DND-41 (cell line): ENCODE results near the gene SLC41A2.

ENCODE experiments used
- ATAC-seq: fragments of 200-7000 bp; cut with Tn5 transposase; 3 replicates; pipeline ENCODE4 v1.9.1; 2021; ENCODE audit warnings: low read depth; ENCODE audit not compliant: insufficient read depth
- DNase-seq: peaks from one replicate; pipeline ENCODE4 v3.0.0-alpha.2; 2020
- H2AFZ ChIP-seq: 2 replicates; pipeline ENCODE4 v1.6.0; 2012; ENCODE audit warnings: low read depth, low read length
- H3K27ac ChIP-seq: 2 replicates; pipeline ENCODE4 v1.5.1; 2012; ENCODE audit warnings: low read length, inconsistent platforms
- H3K27me3 ChIP-seq: fragments of 200-600 bp; sonication (generic); 2 replicates; pipeline ENCODE4 v1.6.0; 2012; ENCODE audit warnings: low read length, mild to moderate bottlenecking, inconsistent platforms; ENCODE audit not compliant: insufficient read depth, poor library complexity
- H3K36me3 ChIP-seq: 2 replicates; pipeline ENCODE4 v1.5.1; 2012; ENCODE audit warnings: low read length, inconsistent platforms; ENCODE audit not compliant: insufficient read depth
- H3K4me1 ChIP-seq: 2 replicates; pipeline ENCODE4 v1.5.1; 2012; ENCODE audit warnings: mild to moderate bottlenecking, low read length; ENCODE audit not compliant: insufficient read depth
- H3K4me2 ChIP-seq: 2 replicates; pipeline ENCODE4 v1.6.0; 2012; ENCODE audit warnings: mild to moderate bottlenecking, moderate library complexity, low read length, inconsistent platforms; ENCODE audit not compliant: insufficient read depth
- H3K4me3 ChIP-seq, 2 experiments: fragments of 200-600 bp in 1 of 2; shearing (Covaris generic) in 1 of 2; 2 replicates each; pipeline ENCODE4 v1.5.1; 2012 to 2016; ENCODE audit warnings: inconsistent platforms in 2 of 2, low read length in 2 of 2, mild to moderate bottlenecking in 2 of 2, low read depth in 1 of 2, moderate library complexity in 1 of 2
- H3K79me2 ChIP-seq: 2 replicates; pipeline ENCODE4 v1.6.0; 2012; ENCODE audit warnings: low read length, inconsistent platforms; ENCODE audit not compliant: insufficient read depth
- H3K9ac ChIP-seq: 2 replicates; pipeline ENCODE4 v1.6.0; 2012; ENCODE audit warnings: low read depth, mild to moderate bottlenecking, inconsistent platforms, low read length, moderate library complexity
- H3K9me3 ChIP-seq: 2 replicates; pipeline ENCODE4 v1.5.1; 2012; ENCODE audit warnings: low read length, moderate library complexity, mild to moderate bottlenecking, inconsistent platforms; ENCODE audit not compliant: insufficient read depth, severe bottlenecking
- H4K20me1 ChIP-seq: 2 replicates; pipeline ENCODE4 v1.6.0; 2012; ENCODE audit warnings: low read length; ENCODE audit not compliant: insufficient read depth
- EZH2 ChIP-seq: IDR thresholded peaks from 3 replicates; pipeline ENCODE4 v1.6.1; 2012; ENCODE audit warnings: borderline replicate concordance, low read depth, mild to moderate bottlenecking, moderate library complexity, low read length, inconsistent platforms; ENCODE audit not compliant: severe bottlenecking
- TF ChIP-seq, protein P1 (sequence below): IDR thresholded peaks from 2 replicates; pipeline ENCODE4 v1.5.1; 2012; ENCODE audit warnings: borderline replicate concordance, low read length, moderate library complexity, mild to moderate bottlenecking; ENCODE audit not compliant: poor library complexity, severe bottlenecking; ENCODE audit errors: extremely low read depth

SLC41A2 gene

DNA sequence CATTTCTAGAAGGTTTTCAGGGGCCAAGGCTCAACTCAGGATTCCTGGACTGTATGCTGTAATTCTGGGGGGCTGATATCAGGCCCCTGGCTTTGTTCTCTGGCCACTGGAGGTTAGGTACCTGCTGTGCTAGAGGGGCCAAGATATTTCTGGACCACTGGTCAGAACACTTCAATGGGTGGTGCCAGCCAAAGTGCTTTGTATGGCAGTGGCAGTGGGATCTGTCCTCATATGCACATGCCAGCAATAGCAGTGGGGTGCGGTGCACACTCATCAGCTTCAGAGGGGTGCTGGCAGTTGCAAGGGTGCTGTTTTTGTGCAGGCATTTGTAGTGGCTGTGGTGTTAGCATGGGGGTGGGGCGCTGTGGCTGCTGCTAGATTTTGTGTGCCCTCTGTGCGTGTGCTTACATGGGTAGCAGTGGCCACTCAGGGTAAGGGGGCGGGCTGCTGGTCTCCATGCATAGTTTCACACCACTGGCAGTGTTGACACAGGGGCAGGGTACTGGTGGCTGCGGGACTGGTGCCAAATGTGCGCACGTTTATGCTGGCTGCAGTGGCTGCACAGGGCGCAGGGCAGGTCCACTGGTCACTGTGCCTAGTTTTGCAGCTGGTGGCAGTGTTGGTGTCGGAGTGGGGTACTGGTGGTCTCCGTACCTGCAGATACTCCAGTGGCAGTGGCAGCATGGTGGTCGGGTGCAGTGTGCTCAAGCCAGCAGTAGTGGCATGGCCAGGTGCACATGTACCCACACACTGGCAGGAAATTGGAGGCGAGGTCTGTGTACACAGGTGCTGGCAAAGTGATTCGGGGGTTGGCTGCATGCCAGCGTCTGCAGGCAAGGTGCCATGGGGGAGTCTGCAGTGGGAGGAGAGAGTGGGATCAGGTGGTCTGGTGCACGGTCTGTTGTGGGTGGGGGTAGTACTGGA is 40.6 kb upstream of the SLC41A2 start:
- DNase-seq (peak; percentile 31), ATAC-seq (0 out of 3 replicates have a peak, but pooled peaks have one; percentile 19)
- Histone ChIP-seq H3K79me2 (no peaks in the 10 kb centered on the region), H3K9ac (no peak overlapping the region), H2AFZ (no peak overlapping the region), H3K27ac (no peak overlapping the region), H3K4me1 (no peaks in the 10 kb centered on the region), H3K27me3 (no peaks in the 10 kb centered on the region), H4K20me1 (no peaks in the 10 kb centered on the region), H3K9me3 (peaks cover 18% of the 10 kb centered on the region), H3K4me2 (no peak overlapping the region), H3K36me3 (peaks cover 87% of the 10 kb centered on the region), H3K4me3 (no peak overlapping the region)
- no peak for TF ChIP-seq EZH2
- TF ChIP-seq, protein P1, sequence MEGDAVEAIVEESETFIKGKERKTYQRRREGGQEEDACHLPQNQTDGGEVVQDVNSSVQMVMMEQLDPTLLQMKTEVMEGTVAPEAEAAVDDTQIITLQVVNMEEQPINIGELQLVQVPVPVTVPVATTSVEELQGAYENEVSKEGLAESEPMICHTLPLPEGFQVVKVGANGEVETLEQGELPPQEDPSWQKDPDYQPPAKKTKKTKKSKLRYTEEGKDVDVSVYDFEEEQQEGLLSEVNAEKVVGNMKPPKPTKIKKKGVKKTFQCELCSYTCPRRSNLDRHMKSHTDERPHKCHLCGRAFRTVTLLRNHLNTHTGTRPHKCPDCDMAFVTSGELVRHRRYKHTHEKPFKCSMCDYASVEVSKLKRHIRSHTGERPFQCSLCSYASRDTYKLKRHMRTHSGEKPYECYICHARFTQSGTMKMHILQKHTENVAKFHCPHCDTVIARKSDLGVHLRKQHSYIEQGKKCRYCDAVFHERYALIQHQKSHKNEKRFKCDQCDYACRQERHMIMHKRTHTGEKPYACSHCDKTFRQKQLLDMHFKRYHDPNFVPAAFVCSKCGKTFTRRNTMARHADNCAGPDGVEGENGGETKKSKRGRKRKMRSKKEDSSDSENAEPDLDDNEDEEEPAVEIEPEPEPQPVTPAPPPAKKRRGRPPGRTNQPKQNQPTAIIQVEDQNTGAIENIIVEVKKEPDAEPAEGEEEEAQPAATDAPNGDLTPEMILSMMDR = no peak

DNA sequence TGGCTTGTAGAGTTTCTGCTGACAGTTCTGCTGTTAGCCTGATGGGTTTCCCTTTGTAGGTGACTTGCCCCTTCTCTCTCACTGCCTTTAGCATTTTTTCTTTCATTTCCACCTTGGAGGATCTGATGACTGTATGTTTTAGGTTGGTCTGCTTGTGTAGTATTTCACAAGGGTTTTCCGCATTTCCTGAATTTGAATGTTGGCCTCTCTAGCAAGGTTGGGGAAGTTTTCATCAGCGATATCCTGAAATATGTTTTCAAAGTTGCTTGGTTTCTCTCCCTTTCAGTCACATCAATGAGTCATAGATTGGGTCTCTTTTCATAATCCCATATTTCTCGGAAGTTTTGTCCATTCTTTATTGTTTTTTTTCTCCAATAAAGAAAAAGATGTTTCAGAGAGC is 39.5 kb upstream of the SLC41A2 start:
- no peak for DNase-seq
- no peak for ATAC-seq
- Histone ChIP-seq H3K9me3 (peaks cover 18% of the 10 kb centered on the region), H3K4me1 (no peaks in the 10 kb centered on the region), H2AFZ (no peak overlapping the region), H3K79me2 (no peaks in the 10 kb centered on the region), H3K4me2 (no peak overlapping the region), H3K27ac (no peak overlapping the region), H3K36me3 (peaks cover 85% of the 10 kb centered on the region), H3K4me3 (no peak overlapping the region), H3K9ac (no peak overlapping the region), H4K20me1 (no peaks in the 10 kb centered on the region), H3K27me3 (no peaks in the 10 kb centered on the region)
- no peak for TF ChIP-seq EZH2
- TF ChIP-seq, protein P1 = no peak

DNA sequence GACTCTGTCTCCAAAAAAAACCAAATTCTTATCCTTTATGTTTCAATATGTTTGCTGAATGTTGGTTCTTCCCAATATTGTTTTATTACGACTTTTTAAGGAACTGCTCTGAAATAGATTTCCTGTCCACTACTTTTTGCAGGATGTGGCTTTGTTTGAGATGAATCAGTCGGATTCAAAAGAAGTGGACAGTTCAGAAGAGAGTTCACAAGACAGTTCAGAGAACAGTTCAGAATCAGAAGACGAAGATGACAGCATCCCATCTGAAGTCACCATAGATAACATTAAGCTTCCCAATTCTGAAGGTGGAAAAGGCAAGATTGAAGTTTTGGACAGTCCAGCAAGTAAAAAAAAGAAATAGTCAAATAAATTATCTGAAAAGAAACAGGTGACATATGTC is 36.2 kb upstream of the SLC41A2 start:
- DNase-seq (no peak), ATAC-seq (no peak)
- peaks cover 82% of the 10 kb centered on the region for H3K36me3 ChIP-seq
- H3K4me1 ChIP-seq = no peaks in the 10 kb centered on the region; the same call in 1 of the 2 replicates
- peaks cover 2% of the 10 kb centered on the region for H3K9me3 ChIP-seq
- TF ChIP-seq, protein P1 = no peak
- TF ChIP-seq EZH2 = no peak
- no peak overlapping the region for H3K4me2 ChIP-seq
- H3K27ac ChIP-seq = no peak overlapping the region
- H3K4me3 ChIP-seq = no peak overlapping the region
- no peak overlapping the region for H2AFZ ChIP-seq
- H4K20me1 ChIP-seq = no peaks in the 10 kb centered on the region
- no peaks in the 10 kb centered on the region for H3K27me3 ChIP-seq
- H3K79me2 ChIP-seq = peaks cover 4% of the 10 kb centered on the region; the same call in 1 of the 2 replicates
- no peak overlapping the region for H3K9ac ChIP-seq
